K562 (cell line): ENCODE results near the gene PLD6. TPM values are rescaled to one million over a fixed set of nuclear protein-coding genes. Genes with fewer than 3 reads are reported as not detected.

Experiments
- BHLHE40 ChIP-seq: IDR thresholded peaks from 2 replicates; pipeline ENCODE4 v1.6.1; 2011; ENCODE audit warnings: low read length, improper control_type of control experiment
- CAMTA2 ChIP-seq: fragments of 250-450 bp; sonication (Bioruptor Pico); conservative IDR thresholded peaks from 2 replicates; pipeline ENCODE4 v1.5.1; 2022
- CCNT2 ChIP-seq: IDR thresholded peaks from 2 replicates; pipeline ENCODE4 v1.6.1; 2011; ENCODE audit warnings: borderline replicate concordance, low read depth, mild to moderate bottlenecking, moderate library complexity, mixed read lengths, low read length; ENCODE audit not compliant: insufficient read length; ENCODE audit errors: extremely low read depth
- CEBPB ChIP-seq: fragments of 450-650 bp; IDR thresholded peaks from 2 replicates; pipeline ENCODE4 v1.6.1; 2016; ENCODE audit warnings: missing genetic modification characterization, missing compliant biosample characterization
- CEBPG ChIP-seq, 3 experiments: fragments of 200-800 bp in 1 of 3; sonication (Bioruptor generic) in 1 of 3; sonication (generic) in 1 of 3; formaldehyde crosslinking in 1 of 3; IDR thresholded peaks in 2 of 3; conservative IDR thresholded peaks in 1 of 3; 2 replicates each; pipeline versions ENCODE4 v1.6.1 to v1.8.0; 2016 to 2022; ENCODE audit warnings: missing compliant biosample characterization in 2 of 3, missing genetic modification characterization in 2 of 3, mild to moderate bottlenecking in 1 of 3, missing genetic modification reagents in 1 of 3
- CREM ChIP-seq: IDR thresholded peaks from 2 replicates; pipeline ENCODE4 v1.6.1; 2014; ENCODE audit warnings: antibody characterized with exemption, low read depth
- GTF3C2 ChIP-seq: IDR thresholded peaks from 3 replicates; pipeline ENCODE4 v1.6.1; 2011; ENCODE audit warnings: borderline replicate concordance, mild to moderate bottlenecking, moderate library complexity; ENCODE audit not compliant: insufficient read length; ENCODE audit errors: extremely low read depth
- HDAC3 ChIP-seq: fragments of 450-650 bp; IDR thresholded peaks from 2 replicates; pipeline ENCODE4 v1.6.1; 2018; ENCODE audit warnings: borderline replicate concordance, mild to moderate bottlenecking, moderate library complexity; ENCODE audit not compliant: partially characterized antibody
- HIVEP1 ChIP-seq: fragments of 250-450 bp; sonication (Bioruptor Pico); IDR thresholded peaks from 2 replicates; pipeline ENCODE4 v1.4.0; 2020; ENCODE audit warnings: mild to moderate bottlenecking
- MEF2D ChIP-seq: conservative IDR thresholded peaks from 2 replicates; pipeline ENCODE4 v1.6.1; 2016; ENCODE audit warnings: low read depth, missing genetic modification characterization, missing compliant biosample characterization
- MTA2 ChIP-seq: fragments of 450-650 bp; IDR thresholded peaks from 2 replicates; pipeline ENCODE4 v1.6.1; 2016; ENCODE audit warnings: low read depth
- NFATC3 ChIP-seq: fragments of 450-650 bp; IDR thresholded peaks from 2 replicates; pipeline ENCODE4 v1.6.1; 2017; ENCODE audit warnings: mild to moderate bottlenecking
- NR2C1 ChIP-seq, 2 experiments: fragments of 450-650 bp; IDR thresholded peaks; 2 replicates each; pipeline ENCODE4 v1.6.1; 2017; ENCODE audit warnings: mild to moderate bottlenecking in 2 of 2, antibody characterized with exemption in 1 of 2, inconsistent platforms in 1 of 2, missing compliant biosample characterization in 1 of 2, missing genetic modification characterization in 1 of 2
- NR2F6 ChIP-seq: fragments of 450-650 bp; formaldehyde crosslinking; IDR thresholded peaks from 2 replicates; pipeline ENCODE4 v1.4.0; 2020; ENCODE audit warnings: mild to moderate bottlenecking
- PML ChIP-seq: IDR thresholded peaks from 2 replicates; pipeline ENCODE4 v1.6.1; 2012; ENCODE audit warnings: low read length, inconsistent platforms
- RFX1 ChIP-seq: fragments of 450-650 bp; IDR thresholded peaks from 2 replicates; pipeline ENCODE4 v1.6.1; 2016; ENCODE audit warnings: mild to moderate bottlenecking, moderate library complexity
- RFX5 ChIP-seq: IDR thresholded peaks from 2 replicates; pipeline ENCODE4 v1.6.1; 2011; ENCODE audit warnings: low read depth, mild to moderate bottlenecking, improper control_type of control experiment, low read length
- SAP30 ChIP-seq: fragments of 200-600 bp; sonication (generic); IDR thresholded peaks from 2 replicates; pipeline ENCODE4 v1.6.1; 2012; ENCODE audit warnings: borderline replicate concordance, low read depth, mild to moderate bottlenecking, moderate library complexity, low read length, control low read depth, inconsistent platforms; ENCODE audit not compliant: insufficient read depth, poor library complexity, severe bottlenecking
- TAF7 ChIP-seq: fragments of 450-650 bp; IDR thresholded peaks from 2 replicates; pipeline ENCODE4 v1.6.1; 2016; ENCODE audit warnings: missing genetic modification characterization, missing compliant biosample characterization
- ZNF316 ChIP-seq: fragments of 450-650 bp; IDR thresholded peaks from 2 replicates; pipeline ENCODE4 v1.6.1; 2016
- ZNF431 ChIP-seq: sonication (generic); formaldehyde crosslinking; IDR thresholded peaks from 2 replicates; pipeline ENCODE4 v1.8.0; 2022; ENCODE audit warnings: mild to moderate bottlenecking, missing genetic modification reagents
- ZNF445 ChIP-seq: fragments of 250-450 bp; sonication (Bioruptor Pico); IDR thresholded peaks from 2 replicates; pipeline ENCODE4 v1.4.0; 2020; ENCODE audit warnings: low read depth, mild to moderate bottlenecking, moderate library complexity
- ZNF740 ChIP-seq, 3 experiments: fragments of 200-800 bp in 1 of 3; sonication (Bioruptor generic) in 1 of 3; sonication (generic) in 1 of 3; formaldehyde crosslinking in 1 of 3; IDR thresholded peaks; 2 replicates each; pipeline versions ENCODE4 v1.6.1 to v1.8.0; 2016 to 2022; ENCODE audit warnings: mild to moderate bottlenecking in 2 of 3, missing compliant biosample characterization in 2 of 3, missing genetic modification characterization in 2 of 3, missing genetic modification reagents in 1 of 3
- ZNF830 ChIP-seq: fragments of 250-450 bp; sonication (Bioruptor Pico); IDR thresholded peaks from 2 replicates; pipeline ENCODE4 v1.5.0; 2021; ENCODE audit warnings: mild to moderate bottlenecking
- polyA plus RNA-seq, 8 experiments: library from polyadenylated mRNA; depleted of rRNA in 4 of 8; stranded (reverse) in 5 of 8; unstranded in 3 of 8; fragments of >200 nt; fragmentation: Nextera tagmentation in 2 of 8; fragmentation: Illumina TruSeq in 1 of 8; extraction: Ambion mirVana in 2 of 8; extraction: Trizol in 1 of 8; gene quantifications; 2 replicates each; pipeline versions ENCODE4 v1.2.1 to v1.2.3, GENCODE V29; 2011 to 2014; ENCODE audit warnings: inconsistent platforms in 1 of 8, missing spikeins in 1 of 8
- total RNA-seq, 7 experiments: library from RNA; depleted of rRNA in 6 of 7; stranded (reverse); fragments of >200 nt in 6 of 7; fragmentation: Illumina TruSeq in 2 of 7; extraction: Trizol in 2 of 7; gene quantifications; 2 replicates each; pipeline versions ENCODE4 v1.2.1 to v1.2.3, GENCODE V29; 2011 to 2021; ENCODE audit warnings: low replicate concordance in 1 of 7

The PLD6 gene
- total and polyA plus RNA-seq, 9 of the 15 experiments (the other 6 are each of a cell fraction or from before 2014, with no cell fraction given): 3.6 to 15.6 (median 10.0) TPM

- no peak for TF ChIP-seq MEF2D (tag)
- no peak for TF ChIP-seq PML
- no peak for TF ChIP-seq MTA2
- no peak for TF ChIP-seq NFATC3
- no peak for TF ChIP-seq RFX1
- TF ChIP-seq GTF3C2: no peak
- no peak for TF ChIP-seq ZNF431 (CRISPR knock-in tag)
- TF ChIP-seq CREM: peak; percentile 25; the same call in 1 of the 2 replicates
- no peak for TF ChIP-seq CAMTA2 (CRISPR knock-in tag)
- no peak for TF ChIP-seq NR2F6 (CRISPR knock-in tag)
- TF ChIP-seq TAF7: peak; percentile 78
- TF ChIP-seq HDAC3: no peak
- no peak for TF ChIP-seq CEBPG (CRISPR knock-in tag; IDR thresholded peaks at IDR 0.05)
- peak in 1 of 2 experiments; percentile 14; a peak in 1 of 4 replicates for TF ChIP-seq CEBPG (tag; conservative IDR thresholded peaks at IDR 0.05 in 1 of 2, IDR thresholded peaks at IDR 0.05 in 1 of 2)
- TF ChIP-seq CEBPB (tag): no peak
- TF ChIP-seq RFX5: no peak
- TF ChIP-seq ZNF445 (CRISPR knock-in tag): no peak
- TF ChIP-seq CCNT2: peak; percentile 45
- no peak for TF ChIP-seq ZNF830
- TF ChIP-seq NR2C1 (IDR thresholded peaks at IDR 0.05): no peak
- no peak for TF ChIP-seq NR2C1 (tag; IDR thresholded peaks at IDR 0.05)
- no peak for TF ChIP-seq ZNF316
- TF ChIP-seq SAP30: peak; percentile 70
- TF ChIP-seq HIVEP1 (CRISPR knock-in tag): no peak
- peak; percentile 93 for TF ChIP-seq BHLHE40
- TF ChIP-seq ZNF740 (CRISPR knock-in tag; IDR thresholded peaks at IDR 0.05): no peak
- TF ChIP-seq ZNF740 (tag; IDR thresholded peaks at IDR 0.05): no peak
Observed at GRCh38 chr17:17237026-17237799, 31.1 kb upstream of the PLD6 start, which contains the start of gene FLCN (continued).
